Measurements from ENCODE around the gene TM4SF1.

- TF ChIP-seq CTCF (IDR thresholded peaks at IDR 0.05) (no peak), EZH2 (IDR thresholded peaks at IDR 0.05; ENCODE audit: borderline replicate concordance, insufficient read depth, low read depth, low read length, poor library complexity, severe bottlenecking) (no peak)
Measured at GRCh38 chr3:149371723-149372114, 5.7 kb downstream of the TM4SF1 start.

Measured in B cell (primary cell).